Measurements from ENCODE around the gene ZEB1.

DNA sequence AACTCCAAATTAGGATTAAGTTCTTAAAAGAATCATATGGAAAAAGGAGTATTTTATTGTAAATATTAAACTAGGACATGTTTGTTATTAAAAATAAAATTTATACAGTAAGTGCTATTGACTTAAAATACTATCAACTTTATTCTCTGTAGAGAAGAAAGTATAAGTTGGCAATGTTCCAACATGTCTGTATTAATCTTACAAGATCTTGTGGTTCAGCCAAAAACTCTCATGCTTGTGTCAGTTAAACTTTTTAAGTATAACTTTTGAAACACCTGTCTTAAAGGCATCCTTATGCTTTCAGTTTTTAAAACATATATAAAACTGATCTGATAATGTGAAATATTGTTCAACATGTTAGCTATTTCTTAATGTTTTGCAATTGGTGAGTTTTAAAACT lies 160.7 kb downstream of the ZEB1 start:
- TF ChIP-seq, protein P1, sequence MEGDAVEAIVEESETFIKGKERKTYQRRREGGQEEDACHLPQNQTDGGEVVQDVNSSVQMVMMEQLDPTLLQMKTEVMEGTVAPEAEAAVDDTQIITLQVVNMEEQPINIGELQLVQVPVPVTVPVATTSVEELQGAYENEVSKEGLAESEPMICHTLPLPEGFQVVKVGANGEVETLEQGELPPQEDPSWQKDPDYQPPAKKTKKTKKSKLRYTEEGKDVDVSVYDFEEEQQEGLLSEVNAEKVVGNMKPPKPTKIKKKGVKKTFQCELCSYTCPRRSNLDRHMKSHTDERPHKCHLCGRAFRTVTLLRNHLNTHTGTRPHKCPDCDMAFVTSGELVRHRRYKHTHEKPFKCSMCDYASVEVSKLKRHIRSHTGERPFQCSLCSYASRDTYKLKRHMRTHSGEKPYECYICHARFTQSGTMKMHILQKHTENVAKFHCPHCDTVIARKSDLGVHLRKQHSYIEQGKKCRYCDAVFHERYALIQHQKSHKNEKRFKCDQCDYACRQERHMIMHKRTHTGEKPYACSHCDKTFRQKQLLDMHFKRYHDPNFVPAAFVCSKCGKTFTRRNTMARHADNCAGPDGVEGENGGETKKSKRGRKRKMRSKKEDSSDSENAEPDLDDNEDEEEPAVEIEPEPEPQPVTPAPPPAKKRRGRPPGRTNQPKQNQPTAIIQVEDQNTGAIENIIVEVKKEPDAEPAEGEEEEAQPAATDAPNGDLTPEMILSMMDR (IDR thresholded peaks at IDR 0.05), result no peak
- no peak for TF ChIP-seq POLR2AphosphoS5 (IDR thresholded peaks at IDR 0.05; ENCODE audit: insufficient read depth in 1 of 2, low read depth in 1 of 2)

All from vagina (tissue), 2 donors.